ENCODE measurements around the gene OR5K4. TPM values are rescaled to one million over a fixed set of nuclear protein-coding genes. Genes with fewer than 3 reads are reported as not detected.

OR5K4 gene
- total and polyA plus RNA-seq, 2 of the 8 experiments (the other 6 are each of a cell fraction or from before 2014, with no cell fraction given): not detected

DNA sequence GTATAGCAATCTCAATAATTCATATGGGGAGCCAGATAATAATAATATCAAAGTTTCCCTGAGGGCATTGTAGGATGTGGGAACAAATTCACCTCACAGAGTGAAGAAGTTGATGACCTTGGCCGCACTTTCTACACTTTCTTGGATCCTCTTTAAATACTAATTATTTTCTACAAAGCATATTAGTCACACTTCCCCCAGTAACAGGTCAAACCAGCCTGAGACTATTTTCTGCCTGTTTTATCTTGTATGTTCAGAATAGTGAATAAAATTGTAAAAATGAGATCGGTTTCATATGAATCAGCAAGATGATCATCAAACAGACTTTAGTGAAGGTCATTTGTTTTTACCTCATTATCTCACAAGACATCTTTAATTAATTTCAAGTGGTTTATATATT is 34.5 kb downstream of the OR5K4 start:
- no peak overlapping the region for H3K4me2 ChIP-seq (ENCODE audit: insufficient read depth in 1 of 2, low read depth in 2 of 2, low read length in 2 of 2)
- H3K4me1 ChIP-seq (replicated peaks in 1 of 4; ENCODE audit: control insufficient read depth in 3 of 4, insufficient read depth in 4 of 4, low read length in 3 of 4): no peaks in the 10 kb centered on the region
- no peak overlapping the region for H3K14ac ChIP-seq (ENCODE audit: insufficient read length)
- 78% methylated on average over 2 of the region's 2 CpGs; no CpG with 5 or more reads in 1 of the 2 experiments for WGBS, 2 experiments (ENCODE audit: extremely low coverage in 1 of 2, insufficient coverage in 1 of 2, insufficient read length in 1 of 2, insufficient replicate concordance in 2 of 2, low coverage in 1 of 2, low lambda C conversion rate in 2 of 2, missing lambda C conversion rate in 1 of 2)
- no peak overlapping the region for H2BK15ac ChIP-seq (ENCODE audit: low read length)
- TF ChIP-seq POLR2AphosphoS5 (IDR thresholded peaks at IDR 0.05; ENCODE audit: low read depth, low read length): no peak
- no peak for TF ChIP-seq CHD2 (IDR thresholded peaks at IDR 0.05; ENCODE audit: low read length)
- no peak for TF ChIP-seq SRF (IDR thresholded peaks at IDR 0.05; ENCODE audit: low read depth, low read length)
- TF ChIP-seq SAP30 (IDR thresholded peaks at IDR 0.05; ENCODE audit: insufficient read depth, insufficient replicate concordance, low read length): no peak
- TF ChIP-seq GTF2F1 (IDR thresholded peaks at IDR 0.05; ENCODE audit: borderline replicate concordance, low read depth, low read length): no peak
- no peak for TF ChIP-seq TEAD4 (IDR thresholded peaks at IDR 0.05; ENCODE audit: low read depth, low read length)
- H3K36me3 ChIP-seq (ENCODE audit: control insufficient read depth in 2 of 4, insufficient read depth in 4 of 4, low read length in 3 of 4): no peaks in the 10 kb centered on the region
- POLR2A ChIA-PET (ENCODE audit: partially characterized antibody): no interaction called here
- H4K8ac ChIP-seq (ENCODE audit: extremely low read depth, insufficient read depth, low read length): no peak overlapping the region
- no peaks in the 10 kb centered on the region for H3K79me1 ChIP-seq (ENCODE audit: low read depth, low read length)
- no peaks in the 10 kb centered on the region for H3K27me3 ChIP-seq (replicated peaks in 1 of 4; ENCODE audit: control insufficient read depth in 3 of 4, extremely low read depth in 1 of 4, insufficient read depth in 3 of 4, low read length in 3 of 4)
- no peak overlapping the region for H2BK5ac ChIP-seq (ENCODE audit: low read depth, low read length)
- no peak overlapping the region for H2BK120ac ChIP-seq (replicated peaks; ENCODE audit: low read depth, low read length)
- H4K5ac ChIP-seq (ENCODE audit: insufficient read length, low read depth, low read length): no peak overlapping the region
- no peak overlapping the region for H3K27ac ChIP-seq (ENCODE audit: low read depth, low read length)
- H3K9ac ChIP-seq (replicated peaks in 1 of 4; ENCODE audit: extremely low read depth in 1 of 4, low read depth in 3 of 4, low read length in 3 of 4): no peak overlapping the region
- no peak overlapping the region for H3K56ac ChIP-seq (replicated peaks; ENCODE audit: insufficient read length, low read depth, low read length)
- H2AFZ ChIP-seq (ENCODE audit: low read length): no peak overlapping the region
- DNase-seq (ENCODE audit: low read depth in 1 of 2, low spot score in 2 of 2) (no peak), FAIRE-seq (no peak)
- H2BK12ac ChIP-seq (ENCODE audit: low read depth, low read length): no peak overlapping the region
- H4K91ac ChIP-seq (replicated peaks; ENCODE audit: insufficient read length, low read length): no peak overlapping the region
- H3K23ac ChIP-seq (ENCODE audit: insufficient read length): no peak overlapping the region
- H2AK5ac ChIP-seq (ENCODE audit: low read depth, low read length): no peak overlapping the region
- H3K4me3 ChIP-seq (ENCODE audit: extremely low read depth in 1 of 4, insufficient read depth in 2 of 4, low read depth in 3 of 4, low read length in 4 of 4): no peak overlapping the region
- no peak overlapping the region for H3K18ac ChIP-seq (ENCODE audit: extremely low read depth, low read length)
- no peaks in the 10 kb centered on the region for H3K9me3 ChIP-seq (ENCODE audit: insufficient read depth in 2 of 2, low read depth in 1 of 2, low read length in 1 of 2)
- H4K20me1 ChIP-seq (replicated peaks in 1 of 2; ENCODE audit: control insufficient read depth in 1 of 2, insufficient read depth in 2 of 2, low read length in 2 of 2): no peaks in the 10 kb centered on the region
- no peak overlapping the region for H3K4ac ChIP-seq (replicated peaks; ENCODE audit: insufficient read length, low read depth, low read length)
- H3K23me2 ChIP-seq (ENCODE audit: low read depth, low read length): no peaks in the 10 kb centered on the region
- CTCF ChIA-PET (ENCODE audit: partially characterized antibody): no interaction called here
- no peaks in the 10 kb centered on the region for H3K79me2 ChIP-seq (ENCODE audit: control insufficient read depth in 1 of 2, insufficient read depth in 2 of 2, low read length in 2 of 2)
- H2BK20ac ChIP-seq (ENCODE audit: low read length): no peak overlapping the region

Measured in H1 (cell line).